GM13976 (cell line): Measurements from ENCODE around the gene SPSB1.
A peak's percentile ranks its signal among the peaks of the same experiment; 100 is the strongest.

ENCODE experiments used
- DNase-seq: peaks from one replicate; pipeline ENCODE4 v3.0.0; 2012; ENCODE audit warnings: low spot score
- CTCF ChIP-seq: IDR thresholded peaks from 2 replicates; pipeline ENCODE4 v1.5.1; 2012; ENCODE audit warnings: borderline replicate concordance, mild to moderate bottlenecking; ENCODE audit not compliant: insufficient read depth; ENCODE audit errors: extremely low read depth, missing control alignments, control extremely low read depth
- in situ Hi-C: fragments of 300-500 bp; cut with MboI; formaldehyde crosslinking; loops from one replicate; pipeline ENCODE4 v1.12.0; 2022; ENCODE audit warnings: low sequenced_read_pairs, mixed read lengths, inconsistent platforms; ENCODE audit not compliant: unreplicated experiment

SPSB1 gene

GRCh38 chr1:9282696-9282955 lies 10.1 kb upstream of the SPSB1 start:
- TF ChIP-seq CTCF = no peak

DNA sequence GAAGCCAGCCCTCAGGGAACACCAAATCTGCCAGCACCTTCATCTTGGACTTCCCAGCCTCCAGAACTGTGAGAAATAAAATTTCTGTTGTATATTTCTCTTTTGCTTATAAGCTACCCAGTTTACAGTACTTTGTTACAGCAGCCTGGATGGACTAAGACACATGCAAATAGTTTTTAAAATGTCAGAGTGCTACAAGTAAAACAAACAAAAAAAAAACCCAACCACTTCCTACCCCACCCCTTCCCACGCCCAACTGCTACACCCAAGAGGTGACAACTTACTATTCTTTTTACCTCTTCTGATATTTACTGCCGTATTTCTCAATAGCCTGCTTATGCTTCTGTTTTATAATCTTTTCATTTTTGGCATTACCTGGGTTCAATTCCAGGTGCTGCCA lies 8.6 kb upstream of the SPSB1 start:
- in situ Hi-C loops = loop anchor here (10.0 kb wide), 2 partner anchors 171 to 201 kb away; no protein-coding TSS in a partner anchor
- peak; percentile 38 for DNase-seq
- no peak for TF ChIP-seq CTCF

More at GRCh38 chr1:9282696-9282955, 10.1 kb upstream of the SPSB1 start:
- DNase-seq = no peak
- in situ Hi-C loops = loop anchor here (10.0 kb wide), 2 partner anchors 172 to 202 kb away; no protein-coding TSS in a partner anchor

GRCh38 chr1:9286556-9286955 lies 6.1 kb upstream of the SPSB1 start:
- in situ Hi-C loops = loop anchor here (10.0 kb wide), 2 partner anchors 168 to 198 kb away; no protein-coding TSS in a partner anchor
- TF ChIP-seq CTCF = no peak
- DNase-seq = no peak

GRCh38 chr1:9289090-9289534 lies 3.6 kb upstream of the SPSB1 start:
- in situ Hi-C loops = loop anchor here (10.0 kb wide), 2 partner anchors 166 to 196 kb away; no protein-coding TSS in a partner anchor
- peak; percentile 91 for TF ChIP-seq CTCF
- DNase-seq = no peak

- TF ChIP-seq CTCF = no peak
- in situ Hi-C loops = loop anchor here (10.0 kb wide), 2 partner anchors 165 to 195 kb away; no protein-coding TSS in a partner anchor
- DNase-seq = no peak
Measured at GRCh38 chr1:9289711-9290485, 2.8 kb upstream of the SPSB1 start.

DNA sequence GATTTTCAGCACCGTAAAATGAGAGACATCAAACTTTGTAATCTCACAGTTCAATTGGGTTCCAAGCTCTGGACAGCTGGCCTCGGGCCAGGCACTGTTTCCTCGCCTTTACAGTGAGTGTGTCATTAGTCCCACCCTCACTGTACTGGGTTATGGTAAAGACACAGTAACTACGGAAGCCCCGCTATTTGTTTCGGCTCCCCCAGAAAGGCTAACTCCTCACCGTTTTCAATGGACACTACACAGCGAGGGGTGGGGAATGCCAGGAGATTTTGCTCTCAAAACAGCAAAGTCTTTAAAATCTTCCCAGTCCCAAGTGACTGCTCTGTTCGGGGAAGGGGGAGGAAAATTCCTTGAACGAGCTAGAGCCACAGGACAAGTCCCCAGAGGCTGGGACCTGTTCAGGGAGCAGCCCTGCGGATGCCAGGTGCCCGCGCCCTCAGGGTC lies 757 bp upstream of the SPSB1 start:
- no peak for TF ChIP-seq CTCF
- in situ Hi-C loops = no loop called here
- no peak for DNase-seq
